ENCODE results near the gene POU2AF1. TPM values are rescaled to one million over a fixed set of nuclear protein-coding genes. Genes with fewer than 3 reads are reported as not detected.

POU2AF1 gene
- total and polyA plus RNA-seq, 2 donors from 2014 or later: 0.95 to 18.5 TPM

- Histone ChIP-seq H3K4me3 (ENCODE audit: low read length in 3 of 3) (no peak overlapping the region), H3K27me3 (ENCODE audit: control insufficient read depth, insufficient read depth, low read length) (no peaks in the 10 kb centered on the region), H3K9me3 (ENCODE audit: control insufficient read depth in 2 of 3, insufficient read depth in 1 of 3, low read length in 3 of 3) (no peaks in the 10 kb centered on the region), H3K36me3 (ENCODE audit: control insufficient read depth in 2 of 3, insufficient read depth in 3 of 3, low read length in 3 of 3) (no peaks in the 10 kb centered on the region), H3K9ac (ENCODE audit: low read length in 3 of 3) (no peak overlapping the region), H3K27ac (ENCODE audit: low read depth in 2 of 2, low read length in 2 of 2) (no peak overlapping the region), H3K4me1 (ENCODE audit: control insufficient read depth in 2 of 3, insufficient read depth in 2 of 3, low read depth in 1 of 3, low read length in 3 of 3) (peaks cover 0 to 3% (median 2%) of the 10 kb centered on the region in 3 donors)
- TF ChIP-seq, protein P1, sequence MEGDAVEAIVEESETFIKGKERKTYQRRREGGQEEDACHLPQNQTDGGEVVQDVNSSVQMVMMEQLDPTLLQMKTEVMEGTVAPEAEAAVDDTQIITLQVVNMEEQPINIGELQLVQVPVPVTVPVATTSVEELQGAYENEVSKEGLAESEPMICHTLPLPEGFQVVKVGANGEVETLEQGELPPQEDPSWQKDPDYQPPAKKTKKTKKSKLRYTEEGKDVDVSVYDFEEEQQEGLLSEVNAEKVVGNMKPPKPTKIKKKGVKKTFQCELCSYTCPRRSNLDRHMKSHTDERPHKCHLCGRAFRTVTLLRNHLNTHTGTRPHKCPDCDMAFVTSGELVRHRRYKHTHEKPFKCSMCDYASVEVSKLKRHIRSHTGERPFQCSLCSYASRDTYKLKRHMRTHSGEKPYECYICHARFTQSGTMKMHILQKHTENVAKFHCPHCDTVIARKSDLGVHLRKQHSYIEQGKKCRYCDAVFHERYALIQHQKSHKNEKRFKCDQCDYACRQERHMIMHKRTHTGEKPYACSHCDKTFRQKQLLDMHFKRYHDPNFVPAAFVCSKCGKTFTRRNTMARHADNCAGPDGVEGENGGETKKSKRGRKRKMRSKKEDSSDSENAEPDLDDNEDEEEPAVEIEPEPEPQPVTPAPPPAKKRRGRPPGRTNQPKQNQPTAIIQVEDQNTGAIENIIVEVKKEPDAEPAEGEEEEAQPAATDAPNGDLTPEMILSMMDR (IDR thresholded peaks at IDR 0.05; ENCODE audit: borderline replicate concordance, extremely low read depth, insufficient read depth): no peak
- FAIRE-seq (no peak), DNase-seq (no peak)
- intact Hi-C loops (cut with DNase I): no loop called here
Observed at GRCh38 chr11:111426617-111427016, 47.5 kb upstream of the POU2AF1 start.

DNA sequence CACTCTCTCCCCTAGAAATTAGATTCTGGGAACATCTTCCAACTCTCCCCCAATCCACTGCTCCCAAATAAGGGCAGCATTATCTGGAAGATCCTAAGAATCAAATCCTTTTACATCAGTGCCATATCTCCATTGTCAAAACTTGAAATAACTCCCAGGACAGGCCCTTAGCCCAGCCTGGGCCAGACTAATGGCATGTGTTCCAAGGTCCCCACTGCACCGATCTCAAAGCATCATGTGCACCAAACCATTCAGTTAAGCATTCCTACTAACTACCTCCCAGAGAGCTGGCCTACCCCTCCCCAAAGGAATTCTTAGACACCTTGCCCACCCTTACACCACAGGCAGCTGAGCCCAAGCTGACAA is 44.2 kb upstream of the POU2AF1 start:
- intact Hi-C loops (cut with DNase I): loop anchor here (5.0 kb wide), 1 partner anchor 141 kb away; no protein-coding TSS in a partner anchor
- Histone ChIP-seq H3K9ac (ENCODE audit: low read length in 3 of 3) (no peak overlapping the region), H3K27ac (ENCODE audit: low read depth in 2 of 2, low read length in 2 of 2) (no peak overlapping the region), H3K27me3 (ENCODE audit: control insufficient read depth, insufficient read depth, low read length) (no peaks in the 10 kb centered on the region), H3K4me1 (ENCODE audit: control insufficient read depth in 2 of 3, insufficient read depth in 2 of 3, low read depth in 1 of 3, low read length in 3 of 3) (peaks cover 0 to 11% (median 7%) of the 10 kb centered on the region in 3 donors), H3K4me3 (ENCODE audit: low read length in 3 of 3) (no peak overlapping the region), H3K9me3 (ENCODE audit: control insufficient read depth in 2 of 3, insufficient read depth in 1 of 3, low read length in 3 of 3) (no peaks in the 10 kb centered on the region), H3K36me3 (ENCODE audit: control insufficient read depth in 2 of 3, insufficient read depth in 3 of 3, low read length in 3 of 3) (no peaks in the 10 kb centered on the region)
- FAIRE-seq (no peak), DNase-seq (no peak)
- TF ChIP-seq, protein P1 (IDR thresholded peaks at IDR 0.05; ENCODE audit: borderline replicate concordance, extremely low read depth, insufficient read depth): no peak

- no peak overlapping the region for H3K9ac ChIP-seq (ENCODE audit: low read length in 3 of 3)
- no peaks in the 10 kb centered on the region for H3K9me3 ChIP-seq (ENCODE audit: control insufficient read depth in 2 of 3, insufficient read depth in 1 of 3, low read length in 3 of 3)
- H3K27me3 ChIP-seq (ENCODE audit: control insufficient read depth, insufficient read depth, low read length): no peaks in the 10 kb centered on the region
- FAIRE-seq (no peak), DNase-seq (peak in 4 of 5 donors; percentile 78 to 81 (median 81))
- TF ChIP-seq, protein P1 (IDR thresholded peaks at IDR 0.05; ENCODE audit: borderline replicate concordance, extremely low read depth, insufficient read depth): peak; percentile 77
- intact Hi-C loops (cut with DNase I): loop anchor here (5.0 kb wide), 1 partner anchor 140 kb away; no protein-coding TSS in a partner anchor
- no peak overlapping the region for H3K4me3 ChIP-seq (ENCODE audit: low read length in 3 of 3)
- no peak overlapping the region for H3K27ac ChIP-seq (ENCODE audit: low read depth in 2 of 2, low read length in 2 of 2)
- no peaks in the 10 kb centered on the region for H3K36me3 ChIP-seq (ENCODE audit: control insufficient read depth in 2 of 3, insufficient read depth in 3 of 3, low read length in 3 of 3)
- peaks cover 2 to 12% (median 11%) of the 10 kb centered on the region in 3 donors for H3K4me1 ChIP-seq (ENCODE audit: control insufficient read depth in 2 of 3, insufficient read depth in 2 of 3, low read depth in 1 of 3, low read length in 3 of 3)
Observed at GRCh38 chr11:111422494-111423249, 43.6 kb upstream of the POU2AF1 start.

Measured in kidney (tissue), 14 donors.